ENCODE data around the gene METTL15. TPM values are rescaled to one million over a fixed set of nuclear protein-coding genes. Genes with fewer than 3 reads are reported as not detected.
"Not testable (repeated sequence)": the region's sequence is repeated elsewhere in the genome, so short reads cannot be mapped to it uniquely, and the experiment has no call there.

Gene METTL15
- total RNA-seq, 2 donors from 2014 or later: 17.1 to 20.4 TPM

DNA sequence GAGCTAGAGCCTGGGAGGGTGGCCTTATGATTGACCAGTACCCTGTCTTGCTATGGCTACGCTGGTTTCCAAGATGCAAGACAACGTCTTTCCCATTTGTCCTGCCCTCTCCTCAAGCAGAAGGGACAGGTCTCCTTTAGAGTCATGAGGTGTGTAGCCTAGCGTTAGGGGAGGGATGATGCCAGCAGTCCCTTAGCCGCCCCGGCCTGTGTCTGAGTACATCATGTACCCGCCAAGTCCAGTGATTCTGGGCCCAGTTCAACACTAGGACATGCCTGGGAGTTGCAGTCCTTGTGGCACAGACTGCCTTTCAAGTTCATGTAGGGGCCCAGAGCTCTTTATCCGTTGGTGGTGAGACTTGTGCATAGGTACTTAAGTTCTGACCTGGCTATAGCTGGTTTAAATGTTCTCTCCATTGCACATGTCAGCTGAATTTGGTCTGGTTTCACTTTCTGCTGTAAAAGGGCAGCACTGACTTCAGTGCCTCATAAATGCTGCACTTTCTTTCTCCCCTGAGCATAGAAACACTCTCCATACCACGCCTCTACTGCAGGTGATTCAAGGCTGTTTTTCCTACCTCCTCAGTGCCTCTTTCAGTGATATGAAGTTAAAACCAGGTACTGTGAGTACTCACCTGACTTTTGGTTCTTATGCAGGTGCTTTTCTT is 151.1 kb downstream of the METTL15 start:
- H3K4me3 ChIP-seq (ENCODE audit: low read length): no peak overlapping the region
- H3K4me3 Mint-ChIP-seq: no peak overlapping the region
- no peaks in the 10 kb centered on the region for H3K4me1 Mint-ChIP-seq
- TF ChIP-seq, protein P1, sequence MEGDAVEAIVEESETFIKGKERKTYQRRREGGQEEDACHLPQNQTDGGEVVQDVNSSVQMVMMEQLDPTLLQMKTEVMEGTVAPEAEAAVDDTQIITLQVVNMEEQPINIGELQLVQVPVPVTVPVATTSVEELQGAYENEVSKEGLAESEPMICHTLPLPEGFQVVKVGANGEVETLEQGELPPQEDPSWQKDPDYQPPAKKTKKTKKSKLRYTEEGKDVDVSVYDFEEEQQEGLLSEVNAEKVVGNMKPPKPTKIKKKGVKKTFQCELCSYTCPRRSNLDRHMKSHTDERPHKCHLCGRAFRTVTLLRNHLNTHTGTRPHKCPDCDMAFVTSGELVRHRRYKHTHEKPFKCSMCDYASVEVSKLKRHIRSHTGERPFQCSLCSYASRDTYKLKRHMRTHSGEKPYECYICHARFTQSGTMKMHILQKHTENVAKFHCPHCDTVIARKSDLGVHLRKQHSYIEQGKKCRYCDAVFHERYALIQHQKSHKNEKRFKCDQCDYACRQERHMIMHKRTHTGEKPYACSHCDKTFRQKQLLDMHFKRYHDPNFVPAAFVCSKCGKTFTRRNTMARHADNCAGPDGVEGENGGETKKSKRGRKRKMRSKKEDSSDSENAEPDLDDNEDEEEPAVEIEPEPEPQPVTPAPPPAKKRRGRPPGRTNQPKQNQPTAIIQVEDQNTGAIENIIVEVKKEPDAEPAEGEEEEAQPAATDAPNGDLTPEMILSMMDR (conservative IDR thresholded peaks at IDR 0.05): no peak
- peaks cover 9% of the 10 kb centered on the region for H3K9me3 ChIP-seq (ENCODE audit: control insufficient read depth, low read length)
- H3K27me3 Mint-ChIP-seq (ENCODE audit: insufficient read depth): no peaks in the 10 kb centered on the region
- no peak overlapping the region for H3K27ac Mint-ChIP-seq
- H3K36me3 ChIP-seq (ENCODE audit: control insufficient read depth, insufficient read depth, low read length): no peaks in the 10 kb centered on the region
- H3K4me1 ChIP-seq (ENCODE audit: control insufficient read depth, insufficient read depth, low read length): no peaks in the 10 kb centered on the region
- 80 to 100% methylated on average over 3 to 8 of the region's 8 CpGs for WGBS, 2 experiments (ENCODE audit: insufficient coverage in 1 of 2, insufficient read length in 1 of 2)
- H3K9ac ChIP-seq (ENCODE audit: extremely low read depth, low read length, poor library complexity, severe bottlenecking): no peak overlapping the region
- H3K27me3 ChIP-seq (ENCODE audit: control insufficient read depth, insufficient read depth, low read length, poor library complexity, severe bottlenecking): no peaks in the 10 kb centered on the region
- peaks cover 14% of the 10 kb centered on the region for H3K9me3 Mint-ChIP-seq
- H3K27ac ChIP-seq (ENCODE audit: low read depth, low read length): no peak overlapping the region
- DNase-seq: peak; percentile 39
- peaks cover 9% of the 10 kb centered on the region for H3K36me3 Mint-ChIP-seq (ENCODE audit: low read depth)

DNA sequence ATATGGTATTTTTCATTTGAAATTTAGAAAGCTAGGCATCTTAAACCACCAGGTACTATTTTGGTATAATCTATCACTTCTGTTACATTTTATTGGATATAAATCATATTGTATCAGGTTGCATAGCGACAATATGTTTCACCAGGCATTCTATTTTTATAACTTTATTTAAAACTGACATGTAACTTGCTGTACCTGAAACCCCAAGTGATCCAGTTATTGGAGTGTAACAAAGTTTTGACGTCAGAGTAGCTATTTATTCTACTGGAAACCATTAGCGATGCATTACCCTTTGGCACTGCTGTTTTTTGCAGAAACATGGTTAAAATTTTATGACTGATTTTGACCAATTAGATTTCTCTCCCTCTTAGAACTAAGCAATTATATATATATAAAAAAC is 160.7 kb downstream of the METTL15 start:
- no peak overlapping the region for H3K27ac Mint-ChIP-seq
- WGBS, 2 experiments (ENCODE audit: insufficient coverage in 1 of 2, insufficient read length in 1 of 2): 89 to 100% methylated on average over 1 to 3 of the region's 3 CpGs

DNA sequence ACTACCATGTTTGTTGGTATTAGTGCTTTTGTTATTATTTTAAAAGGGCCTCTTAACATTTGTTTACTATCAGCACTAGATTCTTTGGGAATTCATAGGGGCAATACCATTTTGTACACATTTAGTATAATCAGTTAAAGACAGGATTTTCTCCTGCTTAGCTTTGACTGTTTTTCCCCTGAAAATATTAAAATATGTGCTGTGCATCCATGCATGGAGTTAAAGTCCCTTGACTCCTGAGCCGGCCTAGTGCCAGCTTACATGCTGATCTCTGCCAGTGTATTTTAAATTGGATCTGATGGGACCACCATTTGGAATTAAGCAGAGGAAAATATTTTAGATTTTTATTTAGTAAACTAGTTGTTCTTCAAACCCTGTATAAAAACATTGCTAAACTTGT is 161.4 kb downstream of the METTL15 start:
- no peaks in the 10 kb centered on the region for H3K4me1 ChIP-seq (ENCODE audit: control insufficient read depth, insufficient read depth, low read length)
- 92% methylated on average over 1 of the region's 1 CpG; no CpG with 5 or more reads in 1 of the 2 experiments for WGBS, 2 experiments (ENCODE audit: insufficient coverage in 1 of 2, insufficient read length in 1 of 2)

More for the DNA sequence above, 160.7 kb downstream of the METTL15 start:
- Histone ChIP-seq H3K4me1 (ENCODE audit: control insufficient read depth, insufficient read depth, low read length) (no peaks in the 10 kb centered on the region), H3K36me3 (ENCODE audit: control insufficient read depth, insufficient read depth, low read length) (no peaks in the 10 kb centered on the region), H3K27me3 (ENCODE audit: control insufficient read depth, insufficient read depth, low read length, poor library complexity, severe bottlenecking) (no peaks in the 10 kb centered on the region), H3K9me3 (ENCODE audit: control insufficient read depth, low read length) (no peaks in the 10 kb centered on the region), H3K4me3 (ENCODE audit: low read length) (no peak overlapping the region), H3K9ac (ENCODE audit: extremely low read depth, low read length, poor library complexity, severe bottlenecking) (no peak overlapping the region), H3K27ac (ENCODE audit: low read depth, low read length) (no peak overlapping the region)
- H3K4me3 Mint-ChIP-seq: no peak overlapping the region
- peaks cover 14% of the 10 kb centered on the region for H3K9me3 Mint-ChIP-seq
- no peak for DNase-seq
- TF ChIP-seq, protein P1 (conservative IDR thresholded peaks at IDR 0.05): no peak
- peaks cover 15% of the 10 kb centered on the region for H3K36me3 Mint-ChIP-seq (ENCODE audit: low read depth)
- no peaks in the 10 kb centered on the region for H3K4me1 Mint-ChIP-seq
- H3K27me3 Mint-ChIP-seq (ENCODE audit: insufficient read depth): no peaks in the 10 kb centered on the region

DNA sequence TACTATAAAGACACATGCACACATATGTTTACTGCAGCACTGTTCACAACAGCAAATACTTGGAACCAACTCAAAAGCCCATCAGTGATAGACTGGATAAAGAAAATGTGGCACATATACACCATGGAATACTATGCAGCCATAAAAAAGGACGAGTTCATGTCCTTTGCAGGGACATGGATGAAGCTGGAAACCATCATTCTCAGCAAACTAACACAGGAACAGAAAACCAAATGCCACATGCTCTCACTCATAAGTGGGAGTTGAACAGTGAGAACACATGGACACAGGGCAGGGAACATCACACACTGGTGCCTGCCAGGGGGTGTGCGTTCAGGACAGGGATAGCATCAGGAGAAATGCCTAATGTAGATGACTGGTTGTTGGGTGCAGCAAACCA is 164.1 kb downstream of the METTL15 start:
- not testable (repeated sequence) for DNase-seq; H3K27ac Mint-ChIP-seq; H3K9ac ChIP-seq (ENCODE audit: extremely low read depth, low read length, poor library complexity, severe bottlenecking); H3K27ac ChIP-seq (ENCODE audit: low read depth, low read length); H3K27me3 ChIP-seq (ENCODE audit: control insufficient read depth, insufficient read depth, low read length, poor library complexity, severe bottlenecking); H3K36me3 Mint-ChIP-seq (ENCODE audit: low read depth); H3K4me1 Mint-ChIP-seq; H3K4me3 ChIP-seq (ENCODE audit: low read length); H3K9me3 Mint-ChIP-seq; H3K36me3 ChIP-seq (ENCODE audit: control insufficient read depth, insufficient read depth, low read length); H3K27me3 Mint-ChIP-seq (ENCODE audit: insufficient read depth); H3K4me1 ChIP-seq (ENCODE audit: control insufficient read depth, insufficient read depth, low read length); H3K4me3 Mint-ChIP-seq; H3K9me3 ChIP-seq (ENCODE audit: control insufficient read depth, low read length)
- 88 to 100% methylated on average over 1 of the region's 2 CpGs for WGBS, 2 experiments (ENCODE audit: insufficient coverage in 1 of 2, insufficient read length in 1 of 2)

More for the DNA sequence above, 161.4 kb downstream of the METTL15 start:
- Mint-ChIP-seq H3K27me3 (ENCODE audit: insufficient read depth) (no peaks in the 10 kb centered on the region), H3K27ac (no peak overlapping the region), H3K9me3 (peaks cover 14% of the 10 kb centered on the region), H3K4me1 (no peaks in the 10 kb centered on the region), H3K4me3 (no peak overlapping the region), H3K36me3 (ENCODE audit: low read depth) (peaks cover 15% of the 10 kb centered on the region)
- H3K9ac ChIP-seq (ENCODE audit: extremely low read depth, low read length, poor library complexity, severe bottlenecking): no peak overlapping the region
- H3K27me3 ChIP-seq (ENCODE audit: control insufficient read depth, insufficient read depth, low read length, poor library complexity, severe bottlenecking): no peaks in the 10 kb centered on the region
- DNase-seq: no peak
- H3K27ac ChIP-seq (ENCODE audit: low read depth, low read length): no peak overlapping the region
- H3K36me3 ChIP-seq (ENCODE audit: control insufficient read depth, insufficient read depth, low read length): no peaks in the 10 kb centered on the region
- no peaks in the 10 kb centered on the region for H3K9me3 ChIP-seq (ENCODE audit: control insufficient read depth, low read length)
- TF ChIP-seq, protein P1 (conservative IDR thresholded peaks at IDR 0.05): no peak
- no peak overlapping the region for H3K4me3 ChIP-seq (ENCODE audit: low read length)
